Adipose tissue (tissue), 3 donors: Measurements from ENCODE around the gene MMP3. TPM values are rescaled to one million over a fixed set of nuclear protein-coding genes. Genes with fewer than 3 reads are reported as not detected.

Source experiments
- H3K27ac ChIP-seq: one replicate; pipeline ENCODE4 v1.5.1; 2013; ENCODE audit warnings: low read depth, low read length
- WGBS, 3 donors: extraction: QIAGEN DNeasy Blood & Tissue Kit; methylation state at CpG; one replicate each; pipeline ENCODE4 v1.1.7; 2013; 5-methylcytosine and 5-hydroxymethylcytosine counted together
- polyA plus RNA-seq, 3 donors: library from polyadenylated mRNA; stranded (reverse); fragments of 200-250 nt; gene quantifications; one replicate each; pipeline ENCODE4 v1.2.3, GENCODE V29; 2013
- donor health status: healthy with polysubstance abuse.
- donor health status: Bipolar disorder and iron deficiency.
- donor health status: healthy.

The MMP3 gene
- polyA plus RNA-seq, 3 donors: 0.34 to 0.77 TPM; not detected in 1

GRCh38 chr11:102837156-102837555 lies 6.3 kb downstream of the MMP3 start:
- no peak overlapping the region for H3K27ac ChIP-seq

GRCh38 chr11:102836290-102836875 lies 7.0 kb downstream of the MMP3 start:
- 35 to 60% (median 59%) methylated on average over 3 of the region's 3 CpGs for WGBS, 3 donors
- no peak overlapping the region for H3K27ac ChIP-seq

More at GRCh38 chr11:102837156-102837555, 6.3 kb downstream of the MMP3 start:
- 74 to 88% (median 77%) methylated on average over 2 of the region's 2 CpGs for WGBS, 3 donors

- 75 to 86% (median 79%) methylated on average over 2 of the region's 2 CpGs for WGBS, 3 donors
- no peak overlapping the region for H3K27ac ChIP-seq
Observed at GRCh38 chr11:102833731-102834130, 9.7 kb downstream of the MMP3 start.

DNA sequence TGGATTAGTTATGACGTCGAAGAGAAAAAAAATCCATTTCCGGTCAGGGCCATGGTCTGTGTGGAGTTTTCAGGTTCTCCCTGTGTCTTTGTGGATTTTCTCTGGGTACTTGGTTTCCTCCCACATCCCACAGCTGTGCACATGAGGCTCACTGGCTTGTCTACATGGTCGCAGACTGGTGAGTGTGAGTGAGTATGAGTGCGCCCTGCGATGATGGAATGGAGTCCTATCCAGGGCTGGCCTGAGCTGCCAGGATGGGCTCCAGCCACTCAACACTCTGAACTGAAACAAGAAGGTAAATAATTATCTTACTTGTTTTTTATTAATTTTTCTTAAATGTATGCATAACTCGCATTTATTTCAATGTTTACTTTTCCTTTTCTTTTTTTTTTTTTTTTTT lies 10.8 kb downstream of the MMP3 start:
- H3K27ac ChIP-seq: no peak overlapping the region
- 92 to 95% (median 92%) methylated on average over 7 of the region's 7 CpGs for WGBS, 3 donors

DNA sequence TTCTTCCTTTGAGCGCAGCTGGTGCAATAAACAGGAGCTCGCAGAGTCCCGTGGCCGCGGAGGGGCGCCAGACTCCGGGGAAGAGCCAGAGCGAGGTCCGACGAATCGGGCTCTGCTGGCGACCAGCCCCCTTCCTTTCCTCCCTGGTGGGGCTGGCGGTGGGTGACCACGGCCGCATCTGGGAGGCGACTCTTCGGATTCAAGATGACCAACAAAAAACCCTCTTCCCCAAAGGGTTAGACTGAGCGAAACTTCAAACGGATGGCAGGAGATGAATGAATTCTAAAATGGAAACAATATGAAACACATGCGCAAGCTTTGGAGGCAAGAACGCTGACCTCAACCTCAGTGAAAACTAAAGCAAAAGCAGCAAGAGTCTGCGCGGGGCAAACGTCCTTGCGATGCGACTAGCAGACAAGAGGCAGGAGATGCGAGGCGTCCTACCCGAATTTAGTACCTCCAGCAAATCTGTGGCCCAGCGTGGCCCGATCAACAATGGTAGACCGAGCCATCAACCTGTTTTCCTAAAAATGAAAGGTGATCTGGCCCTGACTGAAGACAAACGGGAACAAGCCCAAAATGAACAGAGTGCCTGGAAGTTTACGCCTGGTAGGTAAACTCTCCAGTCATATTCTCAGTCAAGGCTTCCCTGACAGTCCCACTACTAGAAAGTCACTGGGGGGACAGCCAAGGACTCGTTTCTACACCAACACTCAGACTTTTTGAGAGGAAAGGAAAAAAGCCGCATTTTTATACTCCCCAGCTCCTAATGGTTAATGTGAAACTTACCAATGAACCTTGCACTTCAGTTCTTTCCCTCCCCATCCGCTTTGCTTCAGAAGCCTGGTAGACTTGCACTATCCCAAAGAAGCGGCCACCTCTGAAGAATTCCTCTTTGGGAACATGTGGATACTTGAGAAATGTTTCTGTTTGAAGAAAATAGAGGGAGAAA lies 11.6 kb downstream of the MMP3 start:
- no peak overlapping the region for H3K27ac ChIP-seq
- WGBS, 3 donors: 38 to 43% (median 39%) methylated on average over 38 of the region's 38 CpGs

DNA sequence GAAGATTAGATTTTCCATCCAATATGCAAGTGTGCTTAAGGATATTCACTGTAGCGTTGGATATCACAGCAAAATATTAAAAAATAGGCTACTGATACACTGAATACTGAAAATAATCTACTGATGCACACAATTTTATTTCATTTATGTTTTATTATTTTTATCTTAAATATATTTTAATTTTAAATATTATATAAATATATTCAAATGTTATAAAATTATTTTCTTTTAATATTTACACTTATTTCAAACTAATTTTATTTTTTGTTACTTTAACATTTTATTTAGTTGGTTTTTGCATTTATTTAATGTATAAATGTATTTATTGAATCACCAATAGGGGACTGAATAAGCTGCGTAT lies 12.3 kb downstream of the MMP3 start:
- WGBS, 3 donors: 53 to 56% (median 54%) methylated on average over 2 of the region's 2 CpGs
- H3K27ac ChIP-seq: no peak overlapping the region

DNA sequence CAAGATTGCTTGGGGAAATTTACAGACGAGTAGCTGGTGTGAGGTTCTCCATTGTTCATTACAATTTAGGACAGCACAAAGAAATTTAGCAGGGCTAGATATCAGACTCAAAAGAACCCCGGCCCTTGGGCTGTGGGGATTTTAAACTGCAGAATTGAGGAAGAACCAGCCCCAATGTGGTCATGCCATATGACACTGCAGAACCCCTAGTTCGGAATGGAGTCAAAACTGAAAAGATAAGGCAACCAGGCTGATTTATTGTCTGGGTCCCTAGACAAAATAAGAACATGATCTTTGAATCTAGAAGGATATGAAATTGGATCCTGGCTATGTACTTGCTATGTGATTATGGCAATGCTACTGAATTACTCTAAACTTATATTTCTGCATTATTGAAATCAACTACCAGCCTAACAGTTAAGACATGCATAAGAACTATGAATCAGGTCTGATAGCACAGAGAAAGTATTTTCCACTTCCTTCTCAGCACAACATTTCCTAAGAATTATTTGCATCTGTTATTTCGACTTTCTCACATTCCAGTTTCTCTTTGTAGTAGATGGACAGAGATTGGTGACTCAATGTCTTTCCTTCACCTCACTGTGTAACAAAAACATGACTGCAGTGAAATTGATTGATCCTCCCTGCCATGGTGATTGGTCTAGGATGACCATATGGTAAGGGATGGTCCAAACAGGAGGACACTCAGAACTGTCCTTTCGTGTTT lies 13.2 kb downstream of the MMP3 start:
- H3K27ac ChIP-seq: no peak overlapping the region
- 60 to 68% (median 60%) methylated on average over 5 of the region's 5 CpGs for WGBS, 3 donors

- H3K27ac ChIP-seq: no peak overlapping the region
- 63 to 67% (median 63%) methylated on average over 6 of the region's 6 CpGs for WGBS, 3 donors
Observed at GRCh38 chr11:102829316-102830000, 14.0 kb downstream of the MMP3 start.

- no peak overlapping the region for H3K27ac ChIP-seq
- 86 to 90% (median 88%) methylated on average over 1 of the region's 1 CpG for WGBS, 3 donors
Observed at GRCh38 chr11:102824556-102824955, 18.9 kb downstream of the MMP3 start.

GRCh38 chr11:102819491-102819890 lies 23.9 kb downstream of the MMP3 start:
- whole genome bisulfite sequencing, 3 donors: 52 to 80% (median 73%) methylated on average over 6 of the region's 6 CpGs
- H3K27ac ChIP-seq: no peak overlapping the region

GRCh38 chr11:102813484-102813883 lies 29.9 kb downstream of the MMP3 start:
- 63 to 81% (median 75%) methylated on average over 1 of the region's 1 CpG for WGBS, 3 donors
- no peak overlapping the region for H3K27ac ChIP-seq

DNA sequence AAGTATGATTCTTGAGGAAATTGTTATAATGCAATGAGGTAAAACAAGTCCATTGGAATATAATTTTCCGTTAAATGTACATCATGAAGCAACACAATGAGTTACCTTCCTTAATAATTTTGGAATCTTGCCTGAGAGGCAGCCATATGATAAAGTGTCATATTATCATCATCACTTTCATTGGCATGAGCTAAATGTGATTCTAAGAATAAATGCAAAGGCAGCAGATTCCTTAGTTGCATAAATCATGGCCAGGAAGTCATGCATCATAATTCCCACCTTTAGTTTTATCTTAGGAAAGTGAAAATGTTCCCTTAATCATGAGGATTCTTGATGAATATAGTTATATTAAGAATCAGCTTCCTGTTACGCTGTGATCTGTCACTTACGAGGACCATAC lies 31.2 kb downstream of the MMP3 start:
- WGBS, 3 donors: 69 to 76% (median 72%) methylated on average over 3 of the region's 3 CpGs
- no peak overlapping the region for H3K27ac ChIP-seq

- no peak overlapping the region for H3K27ac ChIP-seq
- WGBS, 3 donors: 5 to 10% (median 8%) methylated on average over 3 of the region's 3 CpGs
Observed at GRCh38 chr11:102810950-102811660, 32.3 kb downstream of the MMP3 start.

DNA sequence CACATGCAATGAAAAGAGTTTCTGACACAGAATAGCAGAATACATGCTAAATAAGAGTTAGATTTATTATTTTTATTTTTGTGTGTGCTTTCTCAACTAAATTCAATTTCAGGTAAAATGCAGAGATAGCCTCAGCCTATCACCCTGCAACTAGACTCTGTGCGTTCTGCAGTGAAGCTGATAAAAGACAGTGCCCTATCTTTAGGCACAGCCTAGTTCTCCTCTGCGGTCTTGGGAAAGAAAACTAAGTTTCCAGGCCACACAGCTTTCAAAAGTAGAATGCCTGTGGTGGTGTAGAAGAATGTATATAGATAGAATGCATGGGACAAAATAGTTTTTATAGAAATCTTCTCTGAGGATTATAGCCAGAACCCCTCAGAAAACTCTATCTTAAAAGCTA lies 33.4 kb downstream of the MMP3 start:
- no peak overlapping the region for H3K27ac ChIP-seq
- 66 to 90% (median 81%) methylated on average over 2 of the region's 2 CpGs for WGBS, 3 donors

DNA sequence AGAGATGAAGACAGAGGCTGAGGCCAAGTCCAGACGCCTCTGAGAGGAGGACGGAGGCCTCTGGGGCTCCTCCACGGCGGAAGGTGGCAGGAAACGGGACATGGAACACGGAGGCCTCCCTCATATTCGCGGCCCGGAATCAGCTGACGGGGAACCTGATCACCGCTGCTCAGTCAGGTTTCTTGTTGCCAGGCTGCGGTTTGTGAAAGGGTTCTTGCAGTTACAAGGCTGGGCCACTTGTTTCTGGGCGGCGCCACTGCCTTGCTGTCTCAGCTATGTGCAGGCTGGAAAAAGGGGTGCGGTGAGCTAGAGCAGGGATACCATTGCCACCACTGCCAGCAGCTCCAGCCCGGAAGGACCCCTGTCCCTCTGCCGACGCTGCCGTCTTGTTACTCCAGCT lies 35.5 kb downstream of the MMP3 start:
- no peak overlapping the region for H3K27ac ChIP-seq
- WGBS, 3 donors: 30 to 61% (median 52%) methylated on average over 19 of the region's 19 CpGs

GRCh38 chr11:102806296-102806695 lies 37.1 kb downstream of the MMP3 start:
- WGBS, 3 donors: 56 to 66% (median 64%) methylated on average over 3 of the region's 3 CpGs

GRCh38 chr11:102802341-102802740 lies 41.1 kb downstream of the MMP3 start:
- no peak overlapping the region for H3K27ac ChIP-seq
- 22 to 40% (median 36%) methylated on average over 2 of the region's 2 CpGs for WGBS, 3 donors

More at GRCh38 chr11:102806296-102806695, 37.1 kb downstream of the MMP3 start:
- no peak overlapping the region for H3K27ac ChIP-seq

DNA sequence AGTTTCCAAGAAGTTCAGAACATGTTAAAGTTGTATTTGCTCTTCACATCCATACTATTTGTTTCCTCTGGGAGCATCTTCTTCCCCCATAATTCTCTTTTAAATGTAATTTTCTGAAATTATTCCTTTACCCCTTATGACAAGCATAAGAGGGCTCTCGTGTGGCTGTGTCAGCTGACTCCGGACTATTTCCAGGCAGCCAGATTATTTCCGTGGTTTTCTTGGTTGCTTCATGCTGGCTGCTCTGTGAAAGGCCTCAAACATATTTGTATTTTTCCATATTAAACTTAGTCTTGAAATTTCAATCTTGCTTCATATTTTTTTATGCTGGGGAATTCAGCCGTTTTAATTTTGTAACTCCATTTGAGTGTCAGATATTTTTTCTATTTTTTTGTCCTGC lies 42.6 kb downstream of the MMP3 start:
- WGBS, 3 donors: 56 to 81% (median 62%) methylated on average over 4 of the region's 4 CpGs
- no peak overlapping the region for H3K27ac ChIP-seq
